Astrocyte (in vitro differentiated cells and primary cell): ENCODE measurements around the gene DCLK1.

Experiments
- CTCF ChIP-seq: IDR thresholded peaks from 2 replicates; pipeline ENCODE4 v1.5.1; 2011; ENCODE audit warnings: low read depth, mild to moderate bottlenecking, inconsistent platforms, low read length, moderate library complexity; ENCODE audit not compliant: insufficient read depth
- EZH2 ChIP-seq: IDR thresholded peaks from 2 replicates; pipeline ENCODE4 v1.6.1; 2012; ENCODE audit warnings: mild to moderate bottlenecking, low read length, inconsistent platforms; ENCODE audit not compliant: insufficient read depth

- no peak for TF ChIP-seq CTCF
- TF ChIP-seq EZH2, result no peak
These were observed 43.7 kb upstream of the DCLK1 start for GRCh38 chr13:36174923-36175322.
